HUES6 (cell line): ENCODE measurements around the gene ARFGAP3.

ENCODE experiments used
- H3K27ac ChIP-seq: 2 replicates; pipeline ENCODE4 v1.7.0; 2013; ENCODE audit warnings: low read depth, mild to moderate bottlenecking, low read length, inconsistent platforms
- H3K27me3 ChIP-seq: 2 replicates; pipeline ENCODE4 v1.6.1; 2013; ENCODE audit warnings: low read length; ENCODE audit not compliant: control insufficient read depth, insufficient read depth
- H3K36me3 ChIP-seq: 2 replicates; pipeline ENCODE4 v1.6.1; 2013; ENCODE audit warnings: low read length; ENCODE audit not compliant: control insufficient read depth, insufficient read depth
- H3K4me1 ChIP-seq: 2 replicates; pipeline ENCODE4 v1.6.1; 2013; ENCODE audit warnings: low read length; ENCODE audit not compliant: control insufficient read depth, insufficient read depth
- H3K4me3 ChIP-seq: 2 replicates; pipeline ENCODE4 v1.5.1; 2013; ENCODE audit warnings: low read depth, low read length
- H3K9ac ChIP-seq: one replicate; pipeline ENCODE4 v1.6.1; 2013; ENCODE audit warnings: mild to moderate bottlenecking, low read length
- H3K9me3 ChIP-seq: 2 replicates; pipeline ENCODE4 v1.6.1; 2013; ENCODE audit warnings: low read depth, low read length; ENCODE audit not compliant: control insufficient read depth, insufficient read depth

Gene ARFGAP3

GRCh38 chr22:42893371-42894150 lies 36.5 kb upstream of the ARFGAP3 start:
- Histone ChIP-seq H3K9ac (no peak overlapping the region), H3K27ac (no peak overlapping the region), H3K27me3 (no peaks in the 10 kb centered on the region), H3K4me3 (no peak overlapping the region), H3K4me1 (peaks cover 11% of the 10 kb centered on the region; the same call in 1 of the 2 replicates), H3K36me3 (peaks cover 32% of the 10 kb centered on the region), H3K9me3 (no peaks in the 10 kb centered on the region)

DNA sequence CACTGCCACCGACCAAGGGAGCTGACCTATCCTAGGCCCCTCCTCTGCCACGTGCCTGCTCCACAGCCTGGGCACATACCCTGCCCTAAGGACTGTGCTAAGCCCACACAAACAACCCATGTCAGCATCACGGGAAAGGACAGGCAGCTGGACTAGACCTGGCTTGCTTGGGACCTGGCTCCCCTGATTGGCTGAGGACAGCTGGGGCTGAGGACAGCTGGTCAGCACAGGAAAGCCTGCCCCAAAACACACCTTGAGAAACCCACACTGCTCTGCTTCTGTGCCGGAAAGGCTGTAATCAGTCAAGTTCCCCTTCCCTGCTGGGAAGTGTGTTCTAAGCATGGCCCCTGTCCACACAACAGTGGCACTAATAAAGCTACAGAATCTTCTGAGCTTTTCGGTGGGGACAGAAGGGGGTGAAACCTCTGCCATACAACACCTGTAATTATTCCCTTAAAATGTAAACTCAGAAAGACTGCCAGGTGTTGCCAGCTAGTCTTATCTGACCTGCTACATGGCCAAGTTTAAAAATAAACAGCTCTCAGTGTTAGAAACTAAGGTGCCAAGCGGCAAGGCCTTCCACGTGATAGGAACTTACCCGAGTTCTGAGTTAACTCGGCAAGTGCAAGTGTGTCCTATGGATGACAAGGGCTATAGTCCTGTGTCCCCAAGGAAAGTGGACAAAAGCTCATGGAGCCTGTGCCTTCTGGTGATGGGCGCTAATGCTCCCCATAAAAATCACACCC lies 35.7 kb upstream of the ARFGAP3 start:
- Histone ChIP-seq H3K9ac (no peak overlapping the region), H3K9me3 (no peaks in the 10 kb centered on the region), H3K27me3 (no peaks in the 10 kb centered on the region), H3K27ac (no peak overlapping the region), H3K4me3 (no peak overlapping the region), H3K4me1 (peaks cover 10% of the 10 kb centered on the region; the same call in 1 of the 2 replicates), H3K36me3 (peaks cover 39% of the 10 kb centered on the region)

DNA sequence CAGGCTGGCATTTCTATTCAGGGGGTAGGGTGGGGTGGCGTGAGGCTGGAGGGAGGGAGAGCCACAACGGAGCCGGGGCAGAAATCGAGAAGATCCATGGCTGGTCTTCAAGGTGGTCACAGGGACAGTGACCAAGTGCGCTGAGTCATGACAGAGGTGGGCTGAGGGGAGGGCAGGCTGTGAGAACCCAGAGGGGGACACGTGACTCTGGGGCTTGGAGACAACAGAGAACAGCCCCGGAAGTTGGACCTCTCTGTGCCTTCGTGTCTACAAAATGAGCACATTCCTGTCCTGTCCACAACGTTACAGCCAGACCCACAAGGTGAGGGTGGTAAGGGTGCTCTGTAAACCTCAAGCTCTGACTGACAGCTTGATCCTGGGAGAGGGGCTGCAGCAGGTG lies 35.1 kb upstream of the ARFGAP3 start:
- peaks cover 41% of the 10 kb centered on the region for H3K36me3 ChIP-seq
- peaks cover 10% of the 10 kb centered on the region; the same call in 1 of the 2 replicates for H3K4me1 ChIP-seq

DNA sequence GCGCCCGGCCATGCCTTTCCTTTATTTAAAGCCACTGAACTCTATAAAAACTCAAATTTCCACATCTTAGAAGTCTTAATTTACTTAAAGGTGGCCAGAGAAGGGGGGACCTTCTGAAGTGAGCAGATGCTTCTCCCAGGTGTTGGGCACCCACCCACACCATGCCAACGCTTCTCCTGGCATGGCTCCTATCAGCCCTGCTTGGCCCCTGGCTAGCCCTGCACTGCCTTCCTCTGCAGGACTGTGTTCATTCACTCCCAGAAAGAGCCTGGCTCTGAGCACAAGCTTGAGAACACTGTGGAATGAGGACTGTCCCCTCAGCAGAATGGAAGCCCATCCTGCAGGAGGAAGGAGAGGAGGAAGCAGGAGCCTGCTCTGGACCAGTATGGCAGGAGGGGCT lies 34.6 kb upstream of the ARFGAP3 start:
- H3K36me3 ChIP-seq: peaks cover 46% of the 10 kb centered on the region
- no peak overlapping the region for H3K4me3 ChIP-seq
- H3K4me1 ChIP-seq: peaks cover 10% of the 10 kb centered on the region; the same call in 1 of the 2 replicates
- H3K9ac ChIP-seq: no peak overlapping the region
- no peaks in the 10 kb centered on the region for H3K27me3 ChIP-seq
- H3K27ac ChIP-seq: no peak overlapping the region
- no peaks in the 10 kb centered on the region for H3K9me3 ChIP-seq

More for the DNA sequence above, 35.1 kb upstream of the ARFGAP3 start:
- H3K9me3 ChIP-seq: no peaks in the 10 kb centered on the region
- H3K4me3 ChIP-seq: no peak overlapping the region
- H3K9ac ChIP-seq: no peak overlapping the region
- no peaks in the 10 kb centered on the region for H3K27me3 ChIP-seq
- no peak overlapping the region for H3K27ac ChIP-seq

- Histone ChIP-seq H3K36me3 (peaks cover 52% of the 10 kb centered on the region), H3K4me3 (no peak overlapping the region), H3K9ac (no peak overlapping the region), H3K9me3 (no peaks in the 10 kb centered on the region), H3K27ac (no peak overlapping the region), H3K27me3 (no peaks in the 10 kb centered on the region), H3K4me1 (peaks cover 10% of the 10 kb centered on the region; the same call in 1 of the 2 replicates)
These were observed 33.9 kb upstream of the ARFGAP3 start for GRCh38 chr22:42891008-42891407.

DNA sequence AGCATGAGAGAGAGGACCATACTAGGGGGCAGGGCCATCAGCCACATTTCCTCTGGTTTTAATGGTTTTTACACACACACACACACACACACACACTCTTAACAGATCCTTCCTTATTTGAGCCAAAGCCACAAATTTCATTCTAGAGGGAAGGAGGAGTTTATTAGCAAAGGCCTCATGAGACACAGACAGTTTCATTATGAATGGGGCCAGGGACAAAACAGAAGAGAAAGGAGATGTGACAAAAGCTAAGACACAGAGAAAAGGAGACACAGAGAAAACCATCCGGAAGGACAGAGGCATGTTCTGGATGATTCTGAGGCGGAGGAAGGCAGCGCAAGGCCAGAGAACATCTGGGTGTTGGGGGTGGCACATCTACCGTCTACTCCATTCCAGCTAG lies 32.2 kb upstream of the ARFGAP3 start:
- no peak overlapping the region for H3K9ac ChIP-seq
- H3K36me3 ChIP-seq: peaks cover 58% of the 10 kb centered on the region
- no peaks in the 10 kb centered on the region for H3K9me3 ChIP-seq
- H3K4me1 ChIP-seq: peaks cover 5% of the 10 kb centered on the region; the same call in 1 of the 2 replicates
- no peaks in the 10 kb centered on the region for H3K27me3 ChIP-seq
- no peak overlapping the region for H3K27ac ChIP-seq
- no peak overlapping the region for H3K4me3 ChIP-seq

GRCh38 chr22:42887523-42888507 lies 30.7 kb upstream of the ARFGAP3 start:
- Histone ChIP-seq H3K27ac (no peak overlapping the region), H3K4me1 (peaks cover 11% of the 10 kb centered on the region; the same call in 1 of the 2 replicates), H3K27me3 (no peaks in the 10 kb centered on the region), H3K4me3 (no peak overlapping the region), H3K36me3 (peaks cover 64% of the 10 kb centered on the region), H3K9ac (no peak overlapping the region), H3K9me3 (no peaks in the 10 kb centered on the region)

DNA sequence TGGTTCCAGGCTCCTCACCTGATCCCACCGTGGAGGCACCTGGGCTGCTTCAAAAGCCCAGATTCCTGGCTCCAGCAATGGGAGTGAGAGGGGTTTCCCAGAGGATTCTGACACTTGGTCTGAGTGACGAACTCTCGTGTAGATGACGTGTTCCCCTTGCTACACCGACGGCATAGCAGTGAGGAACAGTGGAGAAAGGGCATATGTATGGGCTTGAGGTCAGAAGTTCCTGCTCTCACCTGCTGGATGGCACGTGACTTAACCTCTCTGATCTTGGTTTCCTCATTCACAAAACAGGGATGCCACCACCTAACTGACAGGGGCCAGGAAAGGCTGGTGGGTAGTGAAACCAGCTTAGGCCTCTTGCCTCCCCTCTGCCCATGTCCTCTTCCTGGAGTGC lies 30.0 kb upstream of the ARFGAP3 start:
- Histone ChIP-seq H3K27ac (no peak overlapping the region), H3K4me1 (peaks cover 18% of the 10 kb centered on the region; the same call in 1 of the 2 replicates), H3K9me3 (no peaks in the 10 kb centered on the region), H3K4me3 (no peak overlapping the region), H3K9ac (no peak overlapping the region), H3K27me3 (no peaks in the 10 kb centered on the region), H3K36me3 (peaks cover 63% of the 10 kb centered on the region)

DNA sequence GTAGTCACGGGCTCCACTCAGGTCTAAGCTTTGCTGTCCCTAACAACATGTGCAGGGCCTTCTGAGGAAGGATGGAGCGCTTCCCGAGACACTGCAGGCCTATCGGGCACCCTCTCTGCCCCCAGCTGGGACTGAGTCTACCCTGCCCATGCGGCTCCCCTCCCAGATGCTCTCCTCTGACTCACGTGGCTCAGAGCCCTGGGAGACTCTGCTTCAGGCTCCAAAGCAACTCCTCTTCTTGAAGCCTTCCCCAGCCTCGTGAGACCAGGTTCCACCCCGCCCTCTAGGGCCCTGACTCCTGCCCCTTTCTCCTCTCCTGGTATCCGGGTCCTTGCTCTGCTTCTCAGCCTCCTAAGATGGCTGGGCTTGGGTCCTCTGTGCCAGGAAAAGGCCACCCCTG lies 28.4 kb upstream of the ARFGAP3 start:
- Histone ChIP-seq H3K4me3 (no peak overlapping the region), H3K9me3 (no peaks in the 10 kb centered on the region), H3K4me1 (peaks cover 24% of the 10 kb centered on the region; the same call in 1 of the 2 replicates), H3K36me3 (peaks cover 64% of the 10 kb centered on the region), H3K27me3 (no peaks in the 10 kb centered on the region), H3K9ac (no peak overlapping the region), H3K27ac (no peak overlapping the region)

GRCh38 chr22:42884616-42885375 lies 27.7 kb upstream of the ARFGAP3 start:
- Histone ChIP-seq H3K36me3 (peaks cover 71% of the 10 kb centered on the region), H3K4me1 (peaks cover 24% of the 10 kb centered on the region; the same call in 1 of the 2 replicates), H3K9ac (no peak overlapping the region), H3K27me3 (no peaks in the 10 kb centered on the region), H3K9me3 (no peaks in the 10 kb centered on the region), H3K4me3 (no peak overlapping the region), H3K27ac (no peak overlapping the region)
